Measurements from ENCODE around the gene PBOV1.

- TF ChIP-seq, protein P1, sequence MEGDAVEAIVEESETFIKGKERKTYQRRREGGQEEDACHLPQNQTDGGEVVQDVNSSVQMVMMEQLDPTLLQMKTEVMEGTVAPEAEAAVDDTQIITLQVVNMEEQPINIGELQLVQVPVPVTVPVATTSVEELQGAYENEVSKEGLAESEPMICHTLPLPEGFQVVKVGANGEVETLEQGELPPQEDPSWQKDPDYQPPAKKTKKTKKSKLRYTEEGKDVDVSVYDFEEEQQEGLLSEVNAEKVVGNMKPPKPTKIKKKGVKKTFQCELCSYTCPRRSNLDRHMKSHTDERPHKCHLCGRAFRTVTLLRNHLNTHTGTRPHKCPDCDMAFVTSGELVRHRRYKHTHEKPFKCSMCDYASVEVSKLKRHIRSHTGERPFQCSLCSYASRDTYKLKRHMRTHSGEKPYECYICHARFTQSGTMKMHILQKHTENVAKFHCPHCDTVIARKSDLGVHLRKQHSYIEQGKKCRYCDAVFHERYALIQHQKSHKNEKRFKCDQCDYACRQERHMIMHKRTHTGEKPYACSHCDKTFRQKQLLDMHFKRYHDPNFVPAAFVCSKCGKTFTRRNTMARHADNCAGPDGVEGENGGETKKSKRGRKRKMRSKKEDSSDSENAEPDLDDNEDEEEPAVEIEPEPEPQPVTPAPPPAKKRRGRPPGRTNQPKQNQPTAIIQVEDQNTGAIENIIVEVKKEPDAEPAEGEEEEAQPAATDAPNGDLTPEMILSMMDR (IDR thresholded peaks at IDR 0.05) = no peak
- no peak for TF ChIP-seq POLR2A (IDR thresholded peaks at IDR 0.05)
Observed at GRCh38 chr6:138241381-138241780, 23.1 kb upstream of the PBOV1 start.

Data from heart left ventricle (tissue), 13 donors.